ENCODE results near the gene RNF13. TPM values are rescaled to one million over a fixed set of nuclear protein-coding genes. Genes with fewer than 3 reads are reported as not detected.
"Not testable (repeated sequence)": the region's sequence is repeated elsewhere in the genome, so short reads cannot be mapped to it uniquely, and the experiment has no call there.

Gene RNF13
- total RNA-seq, 2 donors from 2014 or later: 41.3 to 49.1 TPM

- DNase-seq: no peak
- TF ChIP-seq CTCF (IDR thresholded peaks at IDR 0.05): no peak
- Histone ChIP-seq H3K4me3 (no peak overlapping the region), H3K9me3 (no peaks in the 10 kb centered on the region), H3K27ac (no peak overlapping the region), H3K27me3 (no peaks in the 10 kb centered on the region), H3K9ac (ENCODE audit: low read depth in 2 of 2, low read length in 2 of 2) (no peak overlapping the region), H3K4me1 (no peaks in the 10 kb centered on the region), H3K36me3 (no peaks in the 10 kb centered on the region)
- intact Hi-C loops (cut with DNase I): no loop called here
These were observed 59.6 kb downstream of the RNF13 start for GRCh38 chr3:149872589-149872988.

GRCh38 chr3:149877668-149878067, 64.7 kb downstream of the RNF13 start:
- H3K36me3 ChIP-seq: no peaks in the 10 kb centered on the region
- DNase-seq: no peak
- TF ChIP-seq CTCF (IDR thresholded peaks at IDR 0.05): no peak
- intact Hi-C loops (cut with DNase I): no loop called here
- no peaks in the 10 kb centered on the region for H3K27me3 ChIP-seq
- H3K27ac ChIP-seq: no peak overlapping the region
- H3K9me3 ChIP-seq: no peaks in the 10 kb centered on the region
- no peak overlapping the region for H3K4me3 ChIP-seq
- H3K4me1 ChIP-seq: no peaks in the 10 kb centered on the region
- no peak overlapping the region for H3K9ac ChIP-seq (ENCODE audit: low read depth in 2 of 2, low read length in 2 of 2)

- H3K27me3 ChIP-seq: no peaks in the 10 kb centered on the region
- no peaks in the 10 kb centered on the region for H3K36me3 ChIP-seq
- TF ChIP-seq CTCF (IDR thresholded peaks at IDR 0.05): no peak
- H3K27ac ChIP-seq: no peak overlapping the region
- no peaks in the 10 kb centered on the region for H3K4me1 ChIP-seq
- DNase-seq: peak; percentile 41
- H3K9me3 ChIP-seq: no peaks in the 10 kb centered on the region
- no peak overlapping the region for H3K9ac ChIP-seq (ENCODE audit: low read depth in 2 of 2, low read length in 2 of 2)
- H3K4me3 ChIP-seq: no peak overlapping the region
- intact Hi-C loops (cut with DNase I): no loop called here
These were observed 66.9 kb downstream of the RNF13 start for GRCh38 chr3:149879872-149880271.

- Histone ChIP-seq H3K27ac (no peak overlapping the region), H3K9ac (ENCODE audit: low read depth in 2 of 2, low read length in 2 of 2) (no peak overlapping the region), H3K4me3 (no peak overlapping the region), H3K36me3 (no peaks in the 10 kb centered on the region), H3K4me1 (no peaks in the 10 kb centered on the region), H3K27me3 (no peaks in the 10 kb centered on the region), H3K9me3 (no peaks in the 10 kb centered on the region)
- TF ChIP-seq CTCF (IDR thresholded peaks at IDR 0.05): no peak
- intact Hi-C loops (cut with DNase I): no loop called here
- no peak for DNase-seq
These were observed 68.9 kb downstream of the RNF13 start for GRCh38 chr3:149881879-149882278.

- Histone ChIP-seq H3K36me3 (no peaks in the 10 kb centered on the region), H3K4me1 (no peaks in the 10 kb centered on the region), H3K27ac (no peak overlapping the region), H3K9me3 (no peaks in the 10 kb centered on the region), H3K9ac (ENCODE audit: low read depth in 2 of 2, low read length in 2 of 2) (no peak overlapping the region), H3K4me3 (no peak overlapping the region), H3K27me3 (no peaks in the 10 kb centered on the region)
- TF ChIP-seq CTCF (IDR thresholded peaks at IDR 0.05): no peak
- intact Hi-C loops (cut with DNase I): no loop called here
- no peak for DNase-seq
These were observed 70.1 kb downstream of the RNF13 start for GRCh38 chr3:149883134-149883533.

- H3K27ac ChIP-seq; DNase-seq; intact Hi-C loops (cut with DNase I); H3K4me1 ChIP-seq; H3K27me3 ChIP-seq; H3K36me3 ChIP-seq; H3K4me3 ChIP-seq; H3K9ac ChIP-seq (ENCODE audit: low read depth in 2 of 2, low read length in 2 of 2); H3K9me3 ChIP-seq: not testable (repeated sequence)
These were observed 70.8 kb downstream of the RNF13 start for GRCh38 chr3:149883860-149884259.

- H3K27ac ChIP-seq; H3K4me1 ChIP-seq; H3K4me3 ChIP-seq; H3K36me3 ChIP-seq; intact Hi-C loops (cut with DNase I); H3K27me3 ChIP-seq; H3K9me3 ChIP-seq; H3K9ac ChIP-seq (ENCODE audit: low read depth in 2 of 2, low read length in 2 of 2); DNase-seq: not testable (repeated sequence)
These were observed 71.8 kb downstream of the RNF13 start for GRCh38 chr3:149884848-149885247.
